ENCODE data around the gene IL17RC. TPM values are rescaled to one million over a fixed set of nuclear protein-coding genes. Genes with fewer than 3 reads are reported as not detected.

IL17RC gene
- polyA plus RNA-seq, 3 donors = 8.3 to 17.9 (median 9.3) TPM

GRCh38 chr3:9879830-9880549, 36.9 kb upstream of the IL17RC start, which contains the start of gene CIDEC:
Gene CIDEC, minus strand, starts transcription at chr3:9880253. Its CDS starts 1,767 bp downstream, at chr3:9878486.
- Histone ChIP-seq H3K36me3 (replicated peaks in 1 of 2; ENCODE audit: control insufficient read depth in 1 of 2, insufficient read depth in 2 of 2, low read length in 2 of 2) (no peaks in the 10 kb centered on the region), H3K27me3 (ENCODE audit: control insufficient read depth in 2 of 2, insufficient read depth in 2 of 2, low read length in 2 of 2) (no peaks in the 10 kb centered on the region), H3K9ac (ENCODE audit: insufficient read depth, low read length, poor library complexity, severe bottlenecking) (no peak within 1 kb of the TSS), H3K27ac (ENCODE audit: low read depth in 1 of 2, low read length in 2 of 2) (no peak within 1 kb of the TSS), H3K9me3 (replicated peaks in 1 of 2; ENCODE audit: control insufficient read depth in 1 of 2, insufficient read depth in 1 of 2, low read length in 2 of 2) (no peaks in the 10 kb centered on the region), H4K20me1 (ENCODE audit: insufficient read depth, low read length) (no peaks in the 10 kb centered on the region), H3K4me1 (ENCODE audit: control insufficient read depth in 1 of 2, insufficient read depth in 2 of 2, low read length in 2 of 2) (no peaks in the 10 kb centered on the region), H3K4me3 (replicated peaks in 1 of 3; ENCODE audit: low read depth in 2 of 3, low read length in 3 of 3) (no peak within 1 kb of the TSS), H3K4me2 (replicated peaks; ENCODE audit: extremely low read depth, low read length, poor library complexity, severe bottlenecking) (no peak within 1 kb of the TSS), H3K79me2 (ENCODE audit: insufficient read depth, low read length) (no peaks in the 10 kb centered on the region), H2AFZ (ENCODE audit: insufficient read depth, low read depth, low read length, poor library complexity, severe bottlenecking) (no peak within 1 kb of the TSS)
- intact Hi-C loops (cut with micrococcal nuclease) = no loop called here
- H3K4me3 Mint-ChIP-seq = peak within 1 kb of the TSS in 1 of 2 donors; percentile 31
- DNase-seq = no peak
- H3K27ac Mint-ChIP-seq = no peak within 1 kb of the TSS
- H3K9me3 Mint-ChIP-seq = peaks cover 0 to 3% (median 0%) of the 10 kb centered on the region in 7 donors
- H3K36me3 Mint-ChIP-seq = no peaks in the 10 kb centered on the region
- H3K27me3 Mint-ChIP-seq (ENCODE audit: low read depth in 3 of 3) = peaks cover 2 to 3% (median 3%) of the 10 kb centered on the region in 3 donors
- 84% methylated on average over 5 of the region's 7 CpGs for WGBS (ENCODE audit: insufficient coverage)
- no peaks in the 10 kb centered on the region for H3K4me1 Mint-ChIP-seq
- TF ChIP-seq CTCF (IDR thresholded peaks at IDR 0.05) = no peak

GRCh38 chr3:9881441-9881840, 35.5 kb upstream of the IL17RC start:
- TF ChIP-seq CTCF (IDR thresholded peaks at IDR 0.05) = no peak
- Histone ChIP-seq H3K9me3 (replicated peaks in 1 of 2; ENCODE audit: control insufficient read depth in 1 of 2, insufficient read depth in 1 of 2, low read length in 2 of 2) (no peaks in the 10 kb centered on the region), H3K27me3 (ENCODE audit: control insufficient read depth in 2 of 2, insufficient read depth in 2 of 2, low read length in 2 of 2) (no peaks in the 10 kb centered on the region), H3K9ac (ENCODE audit: insufficient read depth, low read length, poor library complexity, severe bottlenecking) (no peak overlapping the region), H4K20me1 (ENCODE audit: insufficient read depth, low read length) (no peaks in the 10 kb centered on the region), H3K4me2 (replicated peaks; ENCODE audit: extremely low read depth, low read length, poor library complexity, severe bottlenecking) (no peak overlapping the region), H3K4me1 (ENCODE audit: control insufficient read depth in 1 of 2, insufficient read depth in 2 of 2, low read length in 2 of 2) (no peaks in the 10 kb centered on the region), H2AFZ (ENCODE audit: insufficient read depth, low read depth, low read length, poor library complexity, severe bottlenecking) (no peak overlapping the region), H3K36me3 (replicated peaks in 1 of 2; ENCODE audit: control insufficient read depth in 1 of 2, insufficient read depth in 2 of 2, low read length in 2 of 2) (no peaks in the 10 kb centered on the region), H3K27ac (ENCODE audit: low read depth in 1 of 2, low read length in 2 of 2) (no peak overlapping the region), H3K79me2 (ENCODE audit: insufficient read depth, low read length) (no peaks in the 10 kb centered on the region), H3K4me3 (replicated peaks in 1 of 3; ENCODE audit: low read depth in 2 of 3, low read length in 3 of 3) (no peak overlapping the region)
- no peak overlapping the region for H3K27ac Mint-ChIP-seq
- no peaks in the 10 kb centered on the region for H3K4me1 Mint-ChIP-seq
- intact Hi-C loops (cut with micrococcal nuclease) = no loop called here
- H3K27me3 Mint-ChIP-seq (ENCODE audit: low read depth in 3 of 3) = peaks cover 0 to 3% (median 2%) of the 10 kb centered on the region in 3 donors
- DNase-seq = no peak
- peaks cover 0 to 2% (median 0%) of the 10 kb centered on the region in 7 donors for H3K9me3 Mint-ChIP-seq
- WGBS (ENCODE audit: insufficient coverage) = 100% methylated on average over 1 of the region's 1 CpG
- H3K4me3 Mint-ChIP-seq = no peak overlapping the region
- H3K36me3 Mint-ChIP-seq = no peaks in the 10 kb centered on the region
